H9 (cell line): Measurements from ENCODE around the gene CDRT4. TPM values are rescaled to one million over a fixed set of nuclear protein-coding genes. Genes with fewer than 3 reads are reported as not detected.

ENCODE experiments used
- DNase-seq: peaks from one replicate; pipeline ENCODE4 v3.0.0-alpha.2; 2017
- H2AFZ ChIP-seq: one replicate; pipeline ENCODE4 v1.6.1; 2013; ENCODE audit warnings: mild to moderate bottlenecking, low read length, control low read depth, moderate library complexity
- H2AK5ac ChIP-seq: 2 replicates; pipeline ENCODE4 v1.6.1; 2013; ENCODE audit warnings: low read length, control low read depth, mixed read lengths; ENCODE audit not compliant: insufficient read length
- H2BK120ac ChIP-seq: one replicate; pipeline ENCODE4 v1.6.1; 2013; ENCODE audit warnings: low read depth, mild to moderate bottlenecking, low read length, control low read depth, inconsistent platforms; ENCODE audit not compliant: poor library complexity, severe bottlenecking
- H2BK12ac ChIP-seq: 2 replicates; pipeline ENCODE4 v1.6.1; 2013; ENCODE audit warnings: low read length, control low read depth, mixed read lengths, low read depth; ENCODE audit not compliant: insufficient read length
- H2BK15ac ChIP-seq: 2 replicates; pipeline ENCODE4 v1.6.1; 2013; ENCODE audit warnings: low read depth, low read length, control low read depth
- H2BK20ac ChIP-seq: one replicate; pipeline ENCODE4 v1.6.1; 2013; ENCODE audit warnings: low read depth, mild to moderate bottlenecking, low read length, control low read depth, inconsistent platforms; ENCODE audit not compliant: poor library complexity, severe bottlenecking
- H2BK5ac ChIP-seq: 2 replicates; pipeline ENCODE4 v1.6.1; 2013; ENCODE audit warnings: low read length, control low read depth, mixed read lengths; ENCODE audit not compliant: insufficient read length
- H3K14ac ChIP-seq: 2 replicates; pipeline ENCODE4 v1.6.1; 2013; ENCODE audit warnings: low read length, control low read depth; ENCODE audit not compliant: insufficient read depth
- H3K18ac ChIP-seq: 2 replicates; pipeline ENCODE4 v1.6.1; 2013; ENCODE audit warnings: low read depth, mild to moderate bottlenecking, mixed read lengths, low read length, control low read depth; ENCODE audit not compliant: insufficient read length
- H3K23ac ChIP-seq: 2 replicates; pipeline ENCODE4 v1.6.1; 2013; ENCODE audit warnings: low read length, control low read depth, mixed read lengths, low read depth; ENCODE audit not compliant: insufficient read length
- H3K23me2 ChIP-seq: 2 replicates; pipeline ENCODE4 v1.6.1; 2013; ENCODE audit warnings: low read depth, mild to moderate bottlenecking, mixed read lengths, low read length, control low read depth; ENCODE audit not compliant: insufficient read length, poor library complexity, severe bottlenecking
- H3K27ac ChIP-seq: 2 replicates; pipeline ENCODE4 v1.5.1; 2013; ENCODE audit warnings: low read length, control low read depth, mixed read lengths, low read depth; ENCODE audit not compliant: insufficient read length
- H3K27me3 ChIP-seq: 2 replicates; pipeline ENCODE4 v1.6.1; 2013; ENCODE audit warnings: low read length, control low read depth, inconsistent platforms; ENCODE audit not compliant: insufficient read depth
- H3K4ac ChIP-seq: 2 replicates; pipeline ENCODE4 v1.6.1; 2013; ENCODE audit warnings: low read depth, mild to moderate bottlenecking, control low read depth, inconsistent platforms, low read length, moderate library complexity
- H3K4me1 ChIP-seq: 2 replicates; pipeline ENCODE4 v1.6.1; 2013; ENCODE audit warnings: low read length, control low read depth, inconsistent platforms; ENCODE audit not compliant: insufficient read depth
- H3K4me2 ChIP-seq: 2 replicates; pipeline ENCODE4 v1.6.1; 2013; ENCODE audit warnings: low read length, control low read depth, mixed read lengths; ENCODE audit not compliant: insufficient read length, insufficient read depth
- H3K56ac ChIP-seq: 2 replicates; pipeline ENCODE4 v1.6.1; 2013; ENCODE audit warnings: low read depth, mild to moderate bottlenecking, mixed read lengths, low read length, control low read depth; ENCODE audit not compliant: insufficient read length
- H3K79me1 ChIP-seq: 2 replicates; pipeline ENCODE4 v1.6.1; 2013; ENCODE audit warnings: low read depth, mild to moderate bottlenecking, moderate library complexity, low read length, control low read depth, inconsistent platforms; ENCODE audit not compliant: insufficient read depth, poor library complexity, severe bottlenecking
- H3K79me2 ChIP-seq: 2 replicates; pipeline ENCODE4 v1.6.1; 2013; ENCODE audit warnings: low read length, control low read depth, inconsistent platforms; ENCODE audit not compliant: insufficient read depth
- H3K9ac ChIP-seq: 2 replicates; pipeline ENCODE4 v1.6.1; 2013; ENCODE audit warnings: low read length, control low read depth, mixed read lengths; ENCODE audit not compliant: insufficient read length; ENCODE audit errors: extremely low read depth
- H3K9me3 ChIP-seq: one replicate; pipeline ENCODE4 v1.6.1; 2013; ENCODE audit warnings: low read depth, low read length, inconsistent platforms; ENCODE audit not compliant: control insufficient read depth
- H3T11ph ChIP-seq: one replicate; pipeline ENCODE4 v1.6.1; 2013; ENCODE audit warnings: mild to moderate bottlenecking, low read length, control low read depth, inconsistent platforms
- H4K20me1 ChIP-seq: one replicate; pipeline ENCODE4 v1.6.1; 2013; ENCODE audit not compliant: control insufficient read depth, insufficient read length, insufficient read depth
- H4K5ac ChIP-seq: 2 replicates; pipeline ENCODE4 v1.6.1; 2013; ENCODE audit warnings: low read depth, mild to moderate bottlenecking, mixed read lengths, low read length, control low read depth; ENCODE audit not compliant: insufficient read length
- H4K8ac ChIP-seq: replicated peaks from 2 replicates; pipeline ENCODE4 v1.6.1; 2013; ENCODE audit warnings: low read length, control low read depth, mixed read lengths, low read depth; ENCODE audit not compliant: insufficient read length
- H4K91ac ChIP-seq: 2 replicates; pipeline ENCODE4 v1.6.1; 2013; ENCODE audit warnings: low read depth, mild to moderate bottlenecking, moderate library complexity, mixed read lengths, low read length, control low read depth; ENCODE audit not compliant: insufficient read length
- H3K27ac Mint-ChIP-seq, 3 experiments: 2 replicates in 2 of 3; 3 replicates in 1 of 3; pipeline ENCODE4 v1.8.0; 2020 to 2021; ENCODE audit warnings: mixed read lengths in 3 of 3, mild to moderate bottlenecking in 1 of 3, moderate library complexity in 1 of 3
- H3K27me3 Mint-ChIP-seq: 2 replicates; pipeline ENCODE4 v1.8.0; 2021; ENCODE audit warnings: low read depth, mild to moderate bottlenecking, moderate library complexity, mixed read lengths
- H3K36me3 Mint-ChIP-seq, 3 experiments: 2 replicates in 2 of 3; 3 replicates in 1 of 3; pipeline ENCODE4 v1.8.0; 2020 to 2021; ENCODE audit warnings: low read depth in 3 of 3, mixed read lengths in 3 of 3; ENCODE audit not compliant: insufficient read depth in 1 of 3
- H3K4me1 Mint-ChIP-seq, 2 experiments: 2 replicates each; pipeline ENCODE4 v1.8.0; 2020; ENCODE audit warnings: mixed read lengths in 2 of 2
- H3K4me3 Mint-ChIP-seq, 2 experiments: 2 replicates in 1 of 2; 3 replicates in 1 of 2; pipeline ENCODE4 v1.8.0; 2020 to 2021; ENCODE audit warnings: mild to moderate bottlenecking in 2 of 2, mixed read lengths in 2 of 2, moderate library complexity in 1 of 2
- H3K9me3 Mint-ChIP-seq, 2 experiments: 2 replicates in 1 of 2; 3 replicates in 1 of 2; pipeline ENCODE4 v1.8.0; 2020; ENCODE audit warnings: mild to moderate bottlenecking in 2 of 2, mixed read lengths in 2 of 2, moderate library complexity in 1 of 2
- WGBS: extraction: QIAGEN DNeasy Blood & Tissue Kit; methylation state at CpG from one replicate; pipeline ENCODE4 v1.1.7; 2013; ENCODE audit warnings: missing lambda C conversion rate, low lambda C conversion rate, mixed read lengths; ENCODE audit not compliant: insufficient read length; ENCODE audit errors: extremely low coverage; 5-methylcytosine and 5-hydroxymethylcytosine counted together
- total RNA-seq: library from RNA; stranded (reverse); gene quantifications from 2 replicates; pipeline ENCODE4 v1.2.1, GENCODE V29; 2021
- TF ChIP-seq, protein P1 (sequence below): fragments of 200-600 bp; sonication (generic); conservative IDR thresholded peaks from 3 replicates; pipeline ENCODE4 v1.8.0; 2021; ENCODE audit warnings: antibody characterized with exemption, mild to moderate bottlenecking

CDRT4 gene
- total RNA-seq, 1 experiment from 2014 or later = 3.8 TPM

DNA sequence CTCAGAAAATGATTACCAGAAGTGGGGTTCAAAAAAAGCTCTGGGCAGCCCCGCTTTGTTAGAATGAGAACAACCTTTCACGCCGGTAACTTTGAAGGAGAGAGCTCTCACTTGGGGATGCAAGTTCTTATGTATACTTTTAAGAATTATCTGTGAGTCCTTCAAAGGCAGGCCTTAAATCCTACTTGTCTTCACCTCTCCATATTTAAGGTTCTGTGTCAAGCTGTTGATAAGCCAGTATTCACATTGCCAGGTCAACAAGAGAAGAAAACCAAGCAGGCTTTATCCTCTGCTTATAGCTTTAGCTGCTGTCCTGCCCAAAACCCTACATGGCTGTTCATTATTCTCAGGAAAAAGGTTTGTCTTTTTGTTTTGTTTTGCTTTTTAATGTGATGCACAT lies 42.9 kb downstream of the CDRT4 start:
- no peak overlapping the region for H3K18ac ChIP-seq
- H3K9ac ChIP-seq = no peak overlapping the region
- no peaks in the 10 kb centered on the region for H3K4me1 ChIP-seq
- H3K23me2 ChIP-seq = no peaks in the 10 kb centered on the region
- Mint-ChIP-seq H3K27ac (no peak overlapping the region), H3K9me3 (peaks cover 0 to 2% of the 10 kb centered on the region in 2 experiments; a peak in 2 of 5 replicates), H3K36me3 (no peaks in the 10 kb centered on the region; a peak in 1 of 7 replicates), H3K27me3 (peaks cover 2% of the 10 kb centered on the region), H3K4me3 (no peak overlapping the region), H3K4me1 (peaks cover 3 to 10% of the 10 kb centered on the region in 2 experiments; a peak in 3 of 4 replicates)
- no peak overlapping the region for H2BK15ac ChIP-seq
- H3K79me2 ChIP-seq = no peaks in the 10 kb centered on the region
- no peak overlapping the region for H4K91ac ChIP-seq
- H3K4ac ChIP-seq = no peak overlapping the region
- no peak overlapping the region for H3K14ac ChIP-seq
- H2BK12ac ChIP-seq = no peak overlapping the region
- no peak overlapping the region for H2BK120ac ChIP-seq
- no peak overlapping the region for H3K56ac ChIP-seq
- no CpG with 5 or more reads among the region's 3 CpGs for WGBS
- no peaks in the 10 kb centered on the region for H4K20me1 ChIP-seq
- H3K27me3 ChIP-seq = no peaks in the 10 kb centered on the region
- no peak for DNase-seq
- H3K27ac ChIP-seq = no peak overlapping the region
- H2AFZ ChIP-seq = no peak overlapping the region
- no peaks in the 10 kb centered on the region for H3K9me3 ChIP-seq
- no peaks in the 10 kb centered on the region for H3K79me1 ChIP-seq
- H3K23ac ChIP-seq = no peak overlapping the region
- no peak overlapping the region for H4K5ac ChIP-seq
- TF ChIP-seq, protein P1, sequence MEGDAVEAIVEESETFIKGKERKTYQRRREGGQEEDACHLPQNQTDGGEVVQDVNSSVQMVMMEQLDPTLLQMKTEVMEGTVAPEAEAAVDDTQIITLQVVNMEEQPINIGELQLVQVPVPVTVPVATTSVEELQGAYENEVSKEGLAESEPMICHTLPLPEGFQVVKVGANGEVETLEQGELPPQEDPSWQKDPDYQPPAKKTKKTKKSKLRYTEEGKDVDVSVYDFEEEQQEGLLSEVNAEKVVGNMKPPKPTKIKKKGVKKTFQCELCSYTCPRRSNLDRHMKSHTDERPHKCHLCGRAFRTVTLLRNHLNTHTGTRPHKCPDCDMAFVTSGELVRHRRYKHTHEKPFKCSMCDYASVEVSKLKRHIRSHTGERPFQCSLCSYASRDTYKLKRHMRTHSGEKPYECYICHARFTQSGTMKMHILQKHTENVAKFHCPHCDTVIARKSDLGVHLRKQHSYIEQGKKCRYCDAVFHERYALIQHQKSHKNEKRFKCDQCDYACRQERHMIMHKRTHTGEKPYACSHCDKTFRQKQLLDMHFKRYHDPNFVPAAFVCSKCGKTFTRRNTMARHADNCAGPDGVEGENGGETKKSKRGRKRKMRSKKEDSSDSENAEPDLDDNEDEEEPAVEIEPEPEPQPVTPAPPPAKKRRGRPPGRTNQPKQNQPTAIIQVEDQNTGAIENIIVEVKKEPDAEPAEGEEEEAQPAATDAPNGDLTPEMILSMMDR = no peak
- no peak overlapping the region for H4K8ac ChIP-seq
- no peak overlapping the region for H3T11ph ChIP-seq
- no peak overlapping the region for H3K4me2 ChIP-seq
- no peak overlapping the region for H2BK20ac ChIP-seq
- no peak overlapping the region for H2BK5ac ChIP-seq
- H2AK5ac ChIP-seq = no peak overlapping the region
